GM12864 (cell line): Measurements from ENCODE around the gene MMP20.

Source experiments
- DNase-seq: peaks from one replicate; pipeline ENCODE4 v3.0.0-alpha.2; 2011; ENCODE audit warnings: low read depth
- H3K4me3 ChIP-seq: 2 replicates; pipeline ENCODE4 v1.5.1; 2011; ENCODE audit warnings: mild to moderate bottlenecking, low read depth, low read length, control low read depth
- CTCF ChIP-seq: IDR thresholded peaks from 2 replicates; pipeline ENCODE4 v1.5.1; 2011; ENCODE audit warnings: low read depth, mild to moderate bottlenecking, moderate library complexity, low read length, control low read depth, inconsistent platforms; ENCODE audit errors: missing control alignments

The MMP20 gene

GRCh38 chr11:102552447-102553194 is 72.5 kb downstream of the MMP20 start:
- H3K4me3 ChIP-seq = no peak overlapping the region
- no peak for TF ChIP-seq CTCF
- DNase-seq = no peak

GRCh38 chr11:102552020-102552419 is 73.1 kb downstream of the MMP20 start:
- TF ChIP-seq CTCF = no peak
- no peak for DNase-seq

GRCh38 chr11:102551169-102551781 is 73.9 kb downstream of the MMP20 start:
- no peak for TF ChIP-seq CTCF
- no peak for DNase-seq
- no peak overlapping the region for H3K4me3 ChIP-seq

More at GRCh38 chr11:102552020-102552419, 73.1 kb downstream of the MMP20 start:
- no peak overlapping the region for H3K4me3 ChIP-seq

GRCh38 chr11:102546923-102547471 is 78.1 kb downstream of the MMP20 start:
- no peak for TF ChIP-seq CTCF
- H3K4me3 ChIP-seq = no peak overlapping the region
- peak; percentile 61 for DNase-seq

- peak; percentile 52 for DNase-seq
- H3K4me3 ChIP-seq = no peak overlapping the region
- no peak for TF ChIP-seq CTCF
Measured at GRCh38 chr11:102546427-102546826, 78.7 kb downstream of the MMP20 start.

- TF ChIP-seq CTCF = no peak
- DNase-seq = no peak
Measured at GRCh38 chr11:102545701-102546100, 79.4 kb downstream of the MMP20 start.

More at GRCh38 chr11:102545701-102546100, 79.4 kb downstream of the MMP20 start:
- H3K4me3 ChIP-seq = no peak overlapping the region
